K562 (cell line): ENCODE results near the gene RTBDN. TPM values are rescaled to one million over a fixed set of nuclear protein-coding genes. Genes with fewer than 3 reads are reported as not detected.

ENCODE experiments used
- CTBP1 ChIP-seq: fragments of 450-650 bp; IDR thresholded peaks from 2 replicates; pipeline ENCODE4 v1.6.1; 2016; ENCODE audit warnings: borderline replicate concordance
- CTCFL ChIP-seq: IDR thresholded peaks from 2 replicates; pipeline ENCODE4 v1.6.1; 2011; ENCODE audit warnings: borderline replicate concordance, low read depth, mild to moderate bottlenecking, moderate library complexity, low read length; ENCODE audit not compliant: insufficient read depth, poor library complexity, severe bottlenecking
- FOXP1 ChIP-seq: sonication (generic); formaldehyde crosslinking; IDR thresholded peaks from 2 replicates; pipeline ENCODE4 v1.8.0; 2022; ENCODE audit warnings: mild to moderate bottlenecking, missing genetic modification reagents
- HDGF ChIP-seq: fragments of 450-650 bp; IDR thresholded peaks from 2 replicates; pipeline ENCODE4 v1.6.1; 2016
- NELFE ChIP-seq: IDR thresholded peaks from 2 replicates; pipeline ENCODE4 v1.6.1; 2011; ENCODE audit warnings: mild to moderate bottlenecking; ENCODE audit not compliant: insufficient read depth, insufficient read length
- PHF8 ChIP-seq: fragments of 200-600 bp; sonication (generic); IDR thresholded peaks from 2 replicates; pipeline ENCODE4 v1.6.1; 2012; ENCODE audit warnings: mixed run types, mild to moderate bottlenecking, inconsistent platforms, low read length, moderate library complexity, borderline replicate concordance
- POLR2G ChIP-seq: fragments of 200-400 bp; formaldehyde crosslinking; IDR thresholded peaks from 2 replicates; pipeline ENCODE4 v1.6.1; 2017; ENCODE audit warnings: low read depth, mild to moderate bottlenecking, antibody characterized with exemption, low read length, moderate library complexity
- RAD21 ChIP-seq, 2 experiments: fragments of 250-450 bp in 1 of 2; fragments of 450-650 bp in 1 of 2; sonication (Bioruptor Pico) in 1 of 2; formaldehyde crosslinking in 1 of 2; IDR thresholded peaks in 1 of 2; conservative IDR thresholded peaks in 1 of 2; 2 replicates each; pipeline versions ENCODE4 v1.4.0 to v1.8.0; 2020 to 2022; ENCODE audit warnings: mild to moderate bottlenecking in 2 of 2, moderate library complexity in 1 of 2
- RCOR1 ChIP-seq, 2 experiments: IDR thresholded peaks; 2 replicates each; pipeline ENCODE4 v1.6.1; 2012; ENCODE audit warnings: low read depth in 2 of 2, low read length in 2 of 2, borderline replicate concordance in 1 of 2, improper control_type of control experiment in 1 of 2
- SIX5 ChIP-seq, 2 experiments: IDR thresholded peaks; 2 replicates each; pipeline ENCODE4 v1.6.1; 2011; ENCODE audit warnings: low read length in 2 of 2, borderline replicate concordance in 1 of 2, low read depth in 1 of 2, mild to moderate bottlenecking in 1 of 2, moderate library complexity in 1 of 2; ENCODE audit not compliant: insufficient read depth in 1 of 2
- SRSF7 ChIP-seq: fragments of 200-400 bp; formaldehyde crosslinking; optimal IDR thresholded peaks from 2 replicates; pipeline ENCODE3; 2017; ENCODE audit warnings: mild to moderate bottlenecking, low read depth, low read length
- USF2 ChIP-seq: sonication (generic); formaldehyde crosslinking; IDR thresholded peaks from 2 replicates; pipeline ENCODE4 v1.5.0; 2020; ENCODE audit warnings: missing genetic modification reagents
- ZFP1 ChIP-seq: fragments of 450-650 bp; formaldehyde crosslinking; IDR thresholded peaks from 2 replicates; pipeline ENCODE4 v1.4.0; 2020; ENCODE audit warnings: mild to moderate bottlenecking, mixed read lengths
- ZNF232 ChIP-seq: sonication (generic); formaldehyde crosslinking; IDR thresholded peaks from 2 replicates; pipeline ENCODE4 v1.8.0; 2022; ENCODE audit warnings: mild to moderate bottlenecking, missing genetic modification reagents
- ZNF639 ChIP-seq, 2 experiments: fragments of 200-800 bp in 1 of 2; sonication (Bioruptor generic) in 1 of 2; sonication (generic) in 1 of 2; formaldehyde crosslinking in 1 of 2; IDR thresholded peaks in 1 of 2; conservative IDR thresholded peaks in 1 of 2; 2 replicates each; pipeline versions ENCODE4 v1.5.0 to v1.6.1; 2016 to 2020; ENCODE audit warnings: missing compliant biosample characterization in 1 of 2, missing genetic modification characterization in 1 of 2, missing genetic modification reagents in 1 of 2
- polyA plus RNA-seq, 8 experiments: library from polyadenylated mRNA; depleted of rRNA in 4 of 8; stranded (reverse) in 5 of 8; unstranded in 3 of 8; fragments of >200 nt; fragmentation: Nextera tagmentation in 2 of 8; fragmentation: Illumina TruSeq in 1 of 8; extraction: Ambion mirVana in 2 of 8; extraction: Trizol in 1 of 8; gene quantifications; 2 replicates each; pipeline versions ENCODE4 v1.2.1 to v1.2.3, GENCODE V29; 2011 to 2014; ENCODE audit warnings: inconsistent platforms in 1 of 8, missing spikeins in 1 of 8
- total RNA-seq, 7 experiments: library from RNA; depleted of rRNA in 6 of 7; stranded (reverse); fragments of >200 nt in 6 of 7; fragmentation: Illumina TruSeq in 2 of 7; extraction: Trizol in 2 of 7; gene quantifications; 2 replicates each; pipeline versions ENCODE4 v1.2.1 to v1.2.3, GENCODE V29; 2011 to 2021; ENCODE audit warnings: low replicate concordance in 1 of 7
- TF ChIP-seq, protein P1 (sequence below): conservative IDR thresholded peaks from 2 replicates; pipeline ENCODE4 v1.6.1; 2011; ENCODE audit warnings: low read depth, mild to moderate bottlenecking, low read length; ENCODE audit not compliant: control insufficient read depth
- TF ChIP-seq, protein P2 (sequence below), 3 experiments: fragments of 200-800 bp in 1 of 3; sonication (Bioruptor generic) in 1 of 3; sonication (generic) in 1 of 3; formaldehyde crosslinking in 1 of 3; IDR thresholded peaks; 2 replicates each; pipeline versions ENCODE4 v1.6.1 to v1.8.0; 2016 to 2022; ENCODE audit warnings: mild to moderate bottlenecking in 2 of 3, missing compliant biosample characterization in 2 of 3, missing genetic modification characterization in 2 of 3, missing genetic modification reagents in 1 of 3

Gene RTBDN
- total and polyA plus RNA-seq, 9 of the 15 experiments (the other 6 are each of a cell fraction or from before 2014, with no cell fraction given), result 0.20 to 2.3 (median 0.72) TPM; not detected in 1

DNA sequence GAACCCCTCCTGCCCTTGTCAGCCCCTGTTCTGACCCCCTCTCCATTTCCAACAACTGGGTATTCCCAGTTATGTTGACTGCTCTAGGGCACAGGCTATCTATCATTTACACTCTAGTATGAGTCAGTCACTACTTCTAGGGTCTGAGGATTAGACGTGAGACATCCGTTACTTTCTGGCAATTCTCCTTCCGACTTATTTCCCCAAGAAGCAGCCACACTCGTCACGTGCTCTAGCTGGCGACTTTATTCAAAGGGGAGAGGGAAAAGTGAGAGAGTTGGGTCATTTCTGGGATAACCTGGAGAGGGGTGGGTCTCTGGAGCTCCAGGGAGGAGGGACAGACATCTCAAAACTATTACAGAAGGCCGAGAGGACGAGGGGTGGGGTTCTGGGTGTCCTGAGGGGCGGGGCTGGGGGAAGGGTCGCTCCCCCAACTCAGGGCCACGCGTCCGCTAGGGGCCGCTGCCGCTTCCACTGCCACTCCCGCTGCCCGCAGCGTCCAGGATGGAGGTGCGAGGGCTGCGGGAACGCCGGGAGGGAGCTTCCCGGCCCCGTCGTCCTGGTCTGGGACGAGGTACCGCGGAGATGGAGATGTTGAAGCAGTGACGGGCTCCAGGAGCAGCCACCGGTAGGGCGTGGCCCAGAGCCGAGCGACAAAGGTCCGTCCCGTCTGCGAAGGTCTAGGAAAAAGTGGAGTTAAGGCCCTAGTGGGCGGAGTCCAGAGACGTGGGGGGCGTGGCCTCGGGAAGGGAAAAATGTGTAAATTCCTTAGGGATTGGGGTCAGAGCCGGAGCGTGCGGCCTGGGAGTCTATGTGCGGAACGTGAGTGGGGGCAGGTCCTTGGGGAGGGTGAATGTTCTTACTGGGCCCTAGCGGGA is 8.9 kb downstream of the RTBDN start (continued):
- TF ChIP-seq ZNF639 (CRISPR knock-in tag; conservative IDR thresholded peaks at IDR 0.05 in 1 of 2, IDR thresholded peaks at IDR 0.05 in 1 of 2), result no peak
- TF ChIP-seq SRSF7, result no peak
- peak; percentile 77 for TF ChIP-seq USF2
- peak in 1 of 2 experiments; percentile 56; a peak in 2 of 4 replicates for TF ChIP-seq RCOR1 (IDR thresholded peaks at IDR 0.05; ENCODE audit: borderline replicate concordance in 1 of 2, low read depth in 2 of 2, low read length in 2 of 2)
- TF ChIP-seq CTCFL, result peak; percentile 64
- TF ChIP-seq CTBP1, result peak; percentile 75; the same call in 1 of the 2 replicates
- TF ChIP-seq ZNF232 (CRISPR knock-in tag), result no peak
- peak; percentile 69 for TF ChIP-seq POLR2G
- TF ChIP-seq SIX5 (IDR thresholded peaks at IDR 0.05; ENCODE audit: borderline replicate concordance in 1 of 2, insufficient read depth in 1 of 2, low read depth in 1 of 2, low read length in 2 of 2), result no peak
- TF ChIP-seq, protein P1, sequence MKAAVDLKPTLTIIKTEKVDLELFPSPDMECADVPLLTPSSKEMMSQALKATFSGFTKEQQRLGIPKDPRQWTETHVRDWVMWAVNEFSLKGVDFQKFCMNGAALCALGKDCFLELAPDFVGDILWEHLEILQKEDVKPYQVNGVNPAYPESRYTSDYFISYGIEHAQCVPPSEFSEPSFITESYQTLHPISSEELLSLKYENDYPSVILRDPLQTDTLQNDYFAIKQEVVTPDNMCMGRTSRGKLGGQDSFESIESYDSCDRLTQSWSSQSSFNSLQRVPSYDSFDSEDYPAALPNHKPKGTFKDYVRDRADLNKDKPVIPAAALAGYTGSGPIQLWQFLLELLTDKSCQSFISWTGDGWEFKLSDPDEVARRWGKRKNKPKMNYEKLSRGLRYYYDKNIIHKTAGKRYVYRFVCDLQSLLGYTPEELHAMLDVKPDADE, result no peak
- no peak for TF ChIP-seq NELFE
- TF ChIP-seq, protein P2, sequence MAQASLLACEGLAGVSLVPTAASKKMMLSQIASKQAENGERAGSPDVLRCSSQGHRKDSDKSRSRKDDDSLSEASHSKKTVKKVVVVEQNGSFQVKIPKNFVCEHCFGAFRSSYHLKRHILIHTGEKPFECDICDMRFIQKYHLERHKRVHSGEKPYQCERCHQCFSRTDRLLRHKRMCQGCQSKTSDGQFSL (CRISPR knock-in tag; IDR thresholded peaks at IDR 0.05), result peak; percentile 93
- TF ChIP-seq, protein P2 (tag; IDR thresholded peaks at IDR 0.05), result peak in 1 of 2 experiments; percentile 81; a peak in 2 of 4 replicates
- no peak for TF ChIP-seq FOXP1 (CRISPR knock-in tag)
- TF ChIP-seq RAD21 (CRISPR knock-in tag; conservative IDR thresholded peaks at IDR 0.05 in 1 of 2, IDR thresholded peaks at IDR 0.05 in 1 of 2), result 0 out of 4 replicates have a peak, but pooled peaks of 1 of the 2 experiments have one; percentile 16
- no peak for TF ChIP-seq HDGF
- peak; percentile 11; the same call in 1 of the 2 replicates for TF ChIP-seq PHF8
- TF ChIP-seq ZFP1 (CRISPR knock-in tag), result no peak
